GM12878 (cell line): ENCODE data around the gene FBXO39. TPM values are rescaled to one million over a fixed set of nuclear protein-coding genes. Genes with fewer than 3 reads are reported as not detected.

Experiments used
- ATAC-seq: fragments of 200-7000 bp; cut with Tn5 transposase; 3 replicates; pipeline ENCODE4 v1.9.1; 2020; ENCODE audit warnings: mild to moderate bottlenecking, moderate library complexity
- BruUV-seq: library from RNA; stranded (reverse); fragments of 400-500 nt; replicated peaks from 2 replicates; lab custom pipeline; 2021; lab: Mats Ljungman, UMichigan
- CTCF ChIA-PET: fragments of 300-600 bp; sonication (Branson Sonifier 250); formaldehyde crosslinking; extraction: SDS; loops from one replicate; lab custom pipeline; 2021; ENCODE audit warnings: inconsistent platforms; lab: Yijun Ruan, JAX
- POLR2A ChIA-PET: fragments of 350-600 bp; formaldehyde crosslinking; extraction: SDS; loops from one replicate; lab custom pipeline; 2021; ENCODE audit warnings: inconsistent platforms; lab: Charles Lee
- RAD21 ChIA-PET: fragments of 300-600 bp; sonication (Branson Sonifier 250); formaldehyde crosslinking; loops from one replicate; lab custom pipeline; 2023; ENCODE audit warnings: antibody characterized with exemption; ENCODE audit not compliant: unreplicated experiment; lab: Charles Lee
- SMC1A ChIA-PET: fragments of 300-600 bp; sonication (Branson Sonifier 250); formaldehyde crosslinking; loops from one replicate; lab custom pipeline; 2023; ENCODE audit not compliant: unreplicated experiment, uncharacterized antibody; lab: Charles Lee
- DNase-seq: peaks from one replicate; pipeline ENCODE4 v3.0.0-alpha.2; 2011; ENCODE audit warnings: low read depth, low spot score
- FAIRE-seq: peaks from 3 replicates; lab custom pipeline; 2011; peaks lifted over from hg19 to GRCh38; lab: Jason Lieb, UNC
- H2AFZ ChIP-seq: 2 replicates; pipeline ENCODE4 v1.6.0; 2011; ENCODE audit warnings: low read depth, low read length, control low read depth; ENCODE audit not compliant: control insufficient read depth
- H3K27ac ChIP-seq: 2 replicates; pipeline ENCODE4 v1.5.1; 2011; ENCODE audit warnings: control low read depth; ENCODE audit not compliant: control insufficient read depth, insufficient read depth
- H3K27me3 ChIP-seq, 2 experiments: replicated peaks in 1 of 2; 2 replicates each; pipeline versions ENCODE4 v1.6.0 to v1.6.1; 2011; ENCODE audit warnings: low read length in 1 of 2; ENCODE audit not compliant: control insufficient read depth in 2 of 2, insufficient read depth in 2 of 2
- H3K36me3 ChIP-seq, 2 experiments: 2 replicates each; pipeline ENCODE4 v1.5.1; 2011; ENCODE audit warnings: low read length in 1 of 2; ENCODE audit not compliant: control insufficient read depth in 2 of 2, insufficient read depth in 2 of 2
- H3K4me1 ChIP-seq: 2 replicates; pipeline ENCODE4 v1.6.1; 2011; ENCODE audit warnings: mild to moderate bottlenecking, low read length, moderate library complexity, mixed read lengths; ENCODE audit not compliant: control insufficient read depth, insufficient read depth
- H3K4me2 ChIP-seq: 2 replicates; pipeline ENCODE4 v1.6.0; 2011; ENCODE audit warnings: control low read depth; ENCODE audit not compliant: control insufficient read depth, insufficient read depth
- H3K4me3 ChIP-seq: fragments of 200-600 bp; sonication (generic); 2 replicates; pipeline ENCODE4 v1.5.1; 2016
- H3K79me2 ChIP-seq: 2 replicates; pipeline ENCODE4 v1.6.0; 2011; ENCODE audit warnings: low read length; ENCODE audit not compliant: control insufficient read depth, insufficient read depth
- H3K9ac ChIP-seq: 2 replicates; pipeline ENCODE4 v1.8.0; 2011; ENCODE audit warnings: low read length, control low read depth, mixed read lengths; ENCODE audit not compliant: control insufficient read depth, insufficient read depth
- H3K9me3 ChIP-seq: replicated peaks from 3 replicates; pipeline ENCODE4 v1.5.1; 2011; ENCODE audit warnings: mild to moderate bottlenecking, low read length; ENCODE audit not compliant: control insufficient read depth, insufficient read depth
- H4K20me1 ChIP-seq: 2 replicates; pipeline ENCODE4 v1.6.0; 2011; ENCODE audit not compliant: control insufficient read depth, insufficient read depth
- ATF7 ChIP-seq: fragments of 450-650 bp; IDR thresholded peaks from 2 replicates; pipeline ENCODE4 v1.6.1; 2016; ENCODE audit warnings: low read depth, mild to moderate bottlenecking
- CEBPB ChIP-seq, 2 experiments: fragments of 150-350 bp in 1 of 2; IDR thresholded peaks; 2 replicates each; pipeline ENCODE4 v1.6.1; 2012 to 2014; ENCODE audit warnings: low read depth in 2 of 2, low read length in 2 of 2, borderline replicate concordance in 1 of 2, inconsistent platforms in 1 of 2
- HDAC6 ChIP-seq: fragments of 200-600 bp; sonication (generic); IDR thresholded peaks from one replicate; pipeline ENCODE4 v1.8.0; 2017; ENCODE audit warnings: antibody characterized with exemption; ENCODE audit not compliant: unreplicated experiment
- LARP7 ChIP-seq: fragments of 450-650 bp; IDR thresholded peaks from 2 replicates; pipeline ENCODE4 v1.6.1; 2017; ENCODE audit warnings: mild to moderate bottlenecking
- NR2F1 ChIP-seq: fragments of 450-650 bp; conservative IDR thresholded peaks from 2 replicates; pipeline ENCODE4 v1.6.1; 2017; ENCODE audit warnings: mild to moderate bottlenecking
- SIN3A ChIP-seq: IDR thresholded peaks from 2 replicates; pipeline ENCODE4 v1.6.1; 2012; ENCODE audit warnings: low read depth, low read length, improper control_type of control experiment
- SMARCA5 ChIP-seq: fragments of 450-650 bp; IDR thresholded peaks from 2 replicates; pipeline ENCODE4 v1.6.1; 2017; ENCODE audit warnings: mild to moderate bottlenecking
- SREBF1 ChIP-seq: IDR thresholded peaks from 2 replicates; pipeline ENCODE4 v1.6.1; 2012; ENCODE audit warnings: mild to moderate bottlenecking, low read length
- SREBF2 ChIP-seq: IDR thresholded peaks from 2 replicates; pipeline ENCODE4 v1.6.1; 2012; ENCODE audit warnings: mild to moderate bottlenecking, low read length
- SUPT20H ChIP-seq: IDR thresholded peaks from 2 replicates; pipeline ENCODE4 v1.6.1; 2011; ENCODE audit warnings: low read depth, mild to moderate bottlenecking, low read length, moderate library complexity, borderline replicate concordance; ENCODE audit not compliant: control insufficient read depth
- TCF7 ChIP-seq: IDR thresholded peaks from 2 replicates; pipeline ENCODE4 v1.6.1; 2014; ENCODE audit warnings: antibody characterized with exemption, borderline replicate concordance
- YBX1 ChIP-seq: fragments of 450-650 bp; IDR thresholded peaks from 2 replicates; pipeline ENCODE4 v1.6.1; 2016; ENCODE audit warnings: antibody characterized with exemption
- WGBS: methylation state at CpG from one replicate; pipeline ENCODE4 v1.1.6; 2016; ENCODE audit warnings: low lambda C conversion rate; ENCODE audit not compliant: insufficient replicate concordance, insufficient coverage; ENCODE audit errors: missing lambda C conversion rate; 5-methylcytosine and 5-hydroxymethylcytosine counted together
- in situ Hi-C: fragments of 300-500 bp; cut with MboI; formaldehyde crosslinking; loops from 9 replicates; pipeline ENCODE4 v1.14.3; 2018; ENCODE audit warnings: mixed read lengths
- intact Hi-C: fragments of 100-400 bp; cut with micrococcal nuclease; formaldehyde crosslinking; loops from one replicate; pipeline ENCODE4 v1.14.2; 2022; ENCODE audit not compliant: unreplicated experiment
- polyA plus RNA-seq, 11 experiments: library from polyadenylated mRNA; depleted of rRNA in 4 of 11; unstranded in 6 of 11; stranded (reverse) in 5 of 11; fragments of >200 nt; fragmentation: Nextera tagmentation in 4 of 11; fragmentation: Illumina TruSeq in 1 of 11; extraction: Ambion mirVana in 4 of 11; extraction: Trizol in 1 of 11; gene quantifications; 1 replicate in 1 of 11; 2 replicates in 10 of 11; pipeline versions ENCODE4 v1.2.1 to v1.2.3, GENCODE V29; 2011 to 2016; ENCODE audit warnings: inconsistent platforms in 2 of 11, missing spikeins in 2 of 11, low read depth in 1 of 11
- total RNA-seq, 4 experiments: library from RNA; depleted of rRNA in 3 of 4; stranded (reverse); fragments of >200 nt in 3 of 4; fragmentation: Illumina TruSeq in 1 of 4; extraction: Trizol in 1 of 4; gene quantifications; 2 replicates each; pipeline versions ENCODE4 v1.2.1 to v1.2.3, GENCODE V29; 2013 to 2021
- TF ChIP-seq, protein P1 (sequence below): fragments of 150-350 bp; IDR thresholded peaks from 2 replicates; pipeline ENCODE4 v1.6.1; 2016; ENCODE audit warnings: low read depth, low read length

The FBXO39 gene
- total and polyA plus RNA-seq, 10 of the 15 experiments (the other 5 are each of a cell fraction or from before 2014, with no cell fraction given) = 0.05 to 0.62 (median 0.16) TPM; not detected in 6

DNA sequence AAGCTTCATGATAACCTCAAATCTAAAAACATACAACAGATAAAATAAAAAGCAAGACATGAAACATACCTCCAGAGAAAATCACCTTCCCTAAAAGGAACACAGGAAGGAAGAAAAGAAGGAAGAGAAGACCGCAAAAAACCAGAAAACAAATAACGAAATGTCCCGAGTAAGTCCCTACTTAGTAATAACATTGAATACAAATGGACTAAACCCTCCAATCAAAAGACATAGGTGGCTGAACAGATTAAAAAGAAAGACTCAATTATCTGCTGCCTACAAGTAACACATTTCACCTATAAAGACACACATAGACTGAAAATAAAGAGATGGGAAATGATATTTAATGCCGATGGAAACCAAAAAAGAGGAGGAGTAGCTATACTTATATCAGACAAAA is 6.2 kb downstream of the FBXO39 start:
- SMC1A ChIA-PET = no interaction called here
- no peaks in the 10 kb centered on the region for H3K36me3 ChIP-seq
- H3K9ac ChIP-seq = no peak overlapping the region
- POLR2A ChIA-PET = no interaction called here
- no peak overlapping the region for H3K4me2 ChIP-seq
- H3K79me2 ChIP-seq = no peaks in the 10 kb centered on the region
- WGBS = 57% methylated on average over 4 of the region's 4 CpGs
- no peaks in the 10 kb centered on the region for H3K4me1 ChIP-seq
- no peak for FAIRE-seq
- in situ Hi-C loops = no loop called here
- no peak overlapping the region for H3K27ac ChIP-seq
- no peak overlapping the region for H3K4me3 ChIP-seq
- no peak for TF ChIP-seq SMARCA5
- TF ChIP-seq, protein P1, sequence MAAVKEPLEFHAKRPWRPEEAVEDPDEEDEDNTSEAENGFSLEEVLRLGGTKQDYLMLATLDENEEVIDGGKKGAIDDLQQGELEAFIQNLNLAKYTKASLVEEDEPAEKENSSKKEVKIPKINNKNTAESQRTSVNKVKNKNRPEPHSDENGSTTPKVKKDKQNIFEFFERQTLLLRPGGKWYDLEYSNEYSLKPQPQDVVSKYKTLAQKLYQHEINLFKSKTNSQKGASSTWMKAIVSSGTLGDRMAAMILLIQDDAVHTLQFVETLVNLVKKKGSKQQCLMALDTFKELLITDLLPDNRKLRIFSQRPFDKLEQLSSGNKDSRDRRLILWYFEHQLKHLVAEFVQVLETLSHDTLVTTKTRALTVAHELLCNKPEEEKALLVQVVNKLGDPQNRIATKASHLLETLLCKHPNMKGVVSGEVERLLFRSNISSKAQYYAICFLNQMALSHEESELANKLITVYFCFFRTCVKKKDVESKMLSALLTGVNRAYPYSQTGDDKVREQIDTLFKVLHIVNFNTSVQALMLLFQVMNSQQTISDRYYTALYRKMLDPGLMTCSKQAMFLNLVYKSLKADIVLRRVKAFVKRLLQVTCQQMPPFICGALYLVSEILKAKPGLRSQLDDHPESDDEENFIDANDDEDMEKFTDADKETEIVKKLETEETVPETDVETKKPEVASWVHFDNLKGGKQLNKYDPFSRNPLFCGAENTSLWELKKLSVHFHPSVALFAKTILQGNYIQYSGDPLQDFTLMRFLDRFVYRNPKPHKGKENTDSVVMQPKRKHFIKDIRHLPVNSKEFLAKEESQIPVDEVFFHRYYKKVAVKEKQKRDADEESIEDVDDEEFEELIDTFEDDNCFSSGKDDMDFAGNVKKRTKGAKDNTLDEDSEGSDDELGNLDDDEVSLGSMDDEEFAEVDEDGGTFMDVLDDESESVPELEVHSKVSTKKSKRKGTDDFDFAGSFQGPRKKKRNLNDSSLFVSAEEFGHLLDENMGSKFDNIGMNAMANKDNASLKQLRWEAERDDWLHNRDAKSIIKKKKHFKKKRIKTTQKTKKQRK = no peak
- no peak for TF ChIP-seq SREBF2
- no peak for TF ChIP-seq NR2F1
- TF ChIP-seq, all 136 proteins: peak for 0
- H3K27me3 ChIP-seq = no peaks in the 10 kb centered on the region
- no peak overlapping the region for H2AFZ ChIP-seq
- no peaks in the 10 kb centered on the region for H4K20me1 ChIP-seq
- ChIA-PET CTCF (no interaction called here), RAD21 (no interaction called here)
- intact Hi-C loops = no loop called here
- ATAC-seq (no peak), DNase-seq (no peak)
- no TSS peak for BruUV-seq
- H3K9me3 ChIP-seq = no peaks in the 10 kb centered on the region; the same call in 1 of the 3 replicates

DNA sequence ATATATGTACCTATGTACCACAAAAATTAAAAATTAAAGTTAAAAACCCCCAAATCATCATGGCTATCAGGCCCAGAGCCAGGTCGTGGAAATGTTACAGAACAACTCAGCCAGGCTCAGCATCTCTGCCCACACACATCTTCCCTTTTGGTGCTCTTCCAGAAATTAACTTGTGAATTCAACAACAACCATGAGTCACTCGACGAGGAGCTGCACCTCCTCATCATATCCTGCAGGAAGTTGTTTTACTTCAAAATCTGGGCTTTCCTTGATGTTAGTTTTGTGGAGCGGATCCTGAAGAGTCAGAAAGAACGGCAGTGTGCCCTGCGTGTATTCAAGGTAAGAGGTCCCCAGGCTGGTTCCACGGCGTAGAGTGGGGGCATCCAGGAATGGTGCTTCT is 10.6 kb downstream of the FBXO39 start:
- in situ Hi-C loops (no loop called here), intact Hi-C loops (no loop called here)
- DNase-seq = no peak
- no peak for ATAC-seq
- WGBS = 41% methylated on average over 8 of the region's 8 CpGs
- RAD21 ChIA-PET = no interaction called here
- Histone ChIP-seq H3K9ac (no peak overlapping the region), H3K27ac (no peak overlapping the region), H3K4me1 (no peaks in the 10 kb centered on the region), H3K27me3 (no peaks in the 10 kb centered on the region; a peak in 1 of 4 replicates), H3K4me3 (no peak overlapping the region), H3K4me2 (no peak overlapping the region), H4K20me1 (no peaks in the 10 kb centered on the region), H3K79me2 (no peaks in the 10 kb centered on the region), H3K36me3 (no peaks in the 10 kb centered on the region), H3K9me3 (no peaks in the 10 kb centered on the region), H2AFZ (no peak overlapping the region)
- SMC1A ChIA-PET = no interaction called here
- no TSS peak for BruUV-seq
- CTCF ChIA-PET = no interaction called here
- no peak for TF ChIP-seq TCF7
- TF ChIP-seq SIN3A = no peak
- no peak for TF ChIP-seq LARP7
- TF ChIP-seq YBX1 = no peak
- no peak for TF ChIP-seq ATF7
- TF ChIP-seq SREBF1 = no peak
- no peak for TF ChIP-seq SUPT20H
- no peak for TF ChIP-seq NR2F1
- no peak for TF ChIP-seq HDAC6
- TF ChIP-seq CEBPB (IDR thresholded peaks at IDR 0.05; ENCODE audit: borderline replicate concordance in 1 of 2, low read depth in 2 of 2, low read length in 2 of 2) = no peak
- FAIRE-seq = no peak
- POLR2A ChIA-PET = no interaction called here
